Stimulated activated CD8-positive, alpha-beta memory T cell treated with anti-CD3 and anti-CD28 coated beads, Interleukin-4, amount 100 ng/mL, for 24 hours (primary cell): ENCODE measurements around the gene TSEN2.
A peak's percentile ranks its signal among the peaks of the same experiment; 100 is the strongest.
"Not testable (repeated sequence)": the region's sequence is repeated elsewhere in the genome, so short reads cannot be mapped to it uniquely, and the experiment has no call there.

Experiments used
- DNase-seq: peaks from one replicate; pipeline ENCODE4 v3.0.0-alpha.2; 2020; ENCODE audit warnings: low read depth

TSEN2 gene

DNA sequence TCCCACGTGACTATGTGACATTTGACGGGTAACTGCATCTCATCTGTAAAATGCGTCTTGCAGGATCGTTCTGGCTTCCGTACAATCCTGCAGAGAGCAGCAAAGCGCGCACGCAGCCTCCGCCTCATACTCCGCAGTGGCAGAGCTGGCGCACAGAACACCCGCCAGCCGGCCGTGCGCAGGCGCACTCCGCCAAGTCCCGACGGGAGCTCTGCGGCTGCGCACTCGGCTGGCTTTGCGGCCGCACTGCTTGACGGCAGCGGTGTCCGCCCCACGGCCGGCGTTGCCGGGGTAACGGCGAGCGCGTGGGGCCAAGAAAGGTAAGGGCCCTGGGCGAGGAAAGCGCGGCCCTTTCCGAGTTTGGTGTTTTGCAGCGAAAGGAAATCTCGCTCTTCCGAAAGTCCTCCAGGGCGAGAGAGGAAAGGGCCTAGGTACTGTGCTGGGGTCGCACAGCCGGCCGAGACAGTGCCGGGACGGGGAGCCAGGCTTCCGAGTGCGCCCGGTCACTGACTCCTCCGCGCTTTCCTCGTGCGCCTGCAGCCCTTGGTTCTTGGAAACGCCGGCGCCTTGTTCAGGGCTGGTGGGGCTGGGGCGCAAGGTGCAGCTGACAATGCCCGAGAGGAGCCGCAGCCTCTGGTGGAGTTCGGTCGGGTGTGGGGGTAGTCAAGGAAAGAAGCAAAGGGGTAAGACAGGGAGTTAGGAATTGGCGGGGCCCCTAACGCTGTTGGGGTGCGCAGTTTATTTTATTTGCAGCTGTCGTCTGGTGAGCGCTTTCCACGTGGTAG, at the start of gene TSEN2:
Gene TSEN2 (plus strand): TSS at position 283 of the 785 bp plus-strand sequence. CDS start 5,321 bp downstream, outside the sequence.
- peak; percentile 94 for DNase-seq

DNA sequence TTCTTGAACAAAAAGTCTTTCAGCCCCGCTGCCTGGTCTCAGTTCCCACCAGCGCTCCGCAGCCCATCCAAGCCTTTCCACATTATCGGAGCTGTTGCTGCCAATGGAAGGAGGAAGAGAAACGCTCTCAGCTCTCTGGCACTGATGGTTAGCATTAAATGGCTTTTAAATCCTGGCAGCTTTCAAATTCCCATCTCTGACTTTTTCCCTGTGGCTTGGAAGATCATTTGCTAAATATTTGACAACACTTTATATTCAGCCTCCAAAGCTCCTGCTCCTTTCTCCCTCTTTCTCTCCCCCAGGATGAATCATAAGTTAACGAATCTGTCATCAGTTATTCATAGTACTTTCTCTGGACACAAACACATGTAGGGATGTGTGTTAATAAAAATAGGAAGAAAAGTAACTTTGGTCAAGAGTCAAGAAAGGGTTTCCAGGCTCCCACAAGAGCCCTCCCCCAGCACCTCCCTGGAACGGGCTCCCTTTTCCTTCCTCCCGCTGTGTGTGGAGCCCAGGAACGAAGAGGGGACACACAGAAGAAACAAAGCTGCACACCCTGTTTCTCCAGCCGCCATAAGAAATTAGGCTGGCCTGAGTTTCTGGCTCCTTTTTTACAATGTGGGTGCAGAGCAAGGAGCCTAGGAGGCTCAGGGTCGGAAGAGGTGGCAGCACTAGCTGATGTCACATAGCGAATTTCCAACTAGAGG, 47.6 kb upstream of the TSEN2 start:
- no peak for DNase-seq

- no peak for DNase-seq
These were observed 47.1 kb upstream of the TSEN2 start for GRCh38 chr3:12437221-12437605.

DNA sequence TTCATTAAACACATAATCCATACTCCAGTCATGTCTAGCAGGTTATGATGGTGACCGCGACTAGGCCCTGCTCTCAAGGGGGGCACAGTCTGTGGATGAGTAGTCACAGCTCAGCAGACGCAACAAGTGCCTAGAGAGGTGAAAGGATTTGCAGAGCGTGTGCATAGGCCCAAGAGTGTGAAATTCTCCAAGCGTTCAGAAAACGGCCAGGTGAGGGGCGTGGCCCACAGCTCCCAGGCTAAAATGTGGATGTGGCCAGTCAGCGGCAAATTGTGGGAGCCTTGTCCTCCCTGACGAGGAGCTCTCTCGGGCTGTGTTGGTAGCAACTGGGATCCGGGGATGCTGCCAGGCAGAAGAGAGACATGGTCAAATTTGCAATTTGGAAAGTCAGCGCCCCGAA, 46.4 kb upstream of the TSEN2 start:
- DNase-seq = no peak

DNA sequence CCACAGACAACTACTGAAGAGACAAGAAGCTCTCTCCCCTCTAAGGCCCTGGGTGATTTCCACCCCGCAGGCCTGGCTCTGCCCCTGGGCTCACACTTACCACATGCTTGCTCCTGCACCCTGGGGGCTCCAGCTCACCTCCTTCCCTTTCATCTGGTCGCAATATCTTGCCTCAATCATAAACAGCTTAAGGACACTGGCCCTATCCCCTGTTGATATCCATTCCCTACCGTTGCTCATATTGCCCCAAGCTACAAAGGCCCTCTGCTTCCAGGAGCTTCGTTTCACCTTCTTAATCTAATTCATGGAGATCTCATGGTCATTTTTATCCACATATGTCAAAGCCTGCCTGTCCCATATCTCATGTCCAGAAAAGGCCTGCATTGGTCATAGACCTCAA, 46.0 kb upstream of the TSEN2 start:
- DNase-seq = no peak

DNA sequence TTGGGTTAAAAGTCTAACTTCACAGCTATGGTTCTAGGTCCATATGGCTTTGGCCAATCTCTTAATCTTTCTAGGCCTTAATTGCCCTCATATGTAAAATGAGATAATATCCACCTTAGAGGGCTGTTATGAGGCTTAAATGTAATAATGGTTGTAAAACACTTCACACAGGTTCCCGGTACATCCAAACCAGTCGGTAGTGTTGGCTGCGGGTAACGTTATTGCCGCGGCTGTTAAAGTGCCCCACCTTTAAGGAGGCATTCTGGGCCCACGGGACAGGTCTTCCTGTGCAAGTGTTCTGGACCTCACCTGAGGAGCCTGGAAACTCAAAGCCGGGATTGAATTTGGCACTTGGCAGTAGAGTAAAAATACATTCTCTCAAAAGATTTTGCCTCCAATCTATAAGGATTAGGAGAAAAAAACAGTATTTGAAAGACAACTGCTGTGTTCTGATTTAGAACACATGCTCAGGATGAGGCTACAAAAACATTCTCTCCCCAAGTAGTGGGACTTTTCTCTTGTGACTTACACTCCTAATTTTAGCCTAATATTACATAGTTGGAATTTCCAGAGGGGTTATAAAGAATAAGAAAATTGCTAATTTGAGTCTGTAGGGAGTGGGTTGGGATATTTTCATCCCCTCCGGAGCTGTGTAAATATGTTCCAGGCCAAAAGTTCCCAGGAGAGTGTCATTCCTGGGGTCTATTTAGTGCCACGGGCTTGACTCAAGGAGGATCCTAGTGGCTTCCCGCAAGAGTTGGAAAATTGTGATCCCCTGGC, 44.9 kb upstream of the TSEN2 start:
- no peak for DNase-seq

DNA sequence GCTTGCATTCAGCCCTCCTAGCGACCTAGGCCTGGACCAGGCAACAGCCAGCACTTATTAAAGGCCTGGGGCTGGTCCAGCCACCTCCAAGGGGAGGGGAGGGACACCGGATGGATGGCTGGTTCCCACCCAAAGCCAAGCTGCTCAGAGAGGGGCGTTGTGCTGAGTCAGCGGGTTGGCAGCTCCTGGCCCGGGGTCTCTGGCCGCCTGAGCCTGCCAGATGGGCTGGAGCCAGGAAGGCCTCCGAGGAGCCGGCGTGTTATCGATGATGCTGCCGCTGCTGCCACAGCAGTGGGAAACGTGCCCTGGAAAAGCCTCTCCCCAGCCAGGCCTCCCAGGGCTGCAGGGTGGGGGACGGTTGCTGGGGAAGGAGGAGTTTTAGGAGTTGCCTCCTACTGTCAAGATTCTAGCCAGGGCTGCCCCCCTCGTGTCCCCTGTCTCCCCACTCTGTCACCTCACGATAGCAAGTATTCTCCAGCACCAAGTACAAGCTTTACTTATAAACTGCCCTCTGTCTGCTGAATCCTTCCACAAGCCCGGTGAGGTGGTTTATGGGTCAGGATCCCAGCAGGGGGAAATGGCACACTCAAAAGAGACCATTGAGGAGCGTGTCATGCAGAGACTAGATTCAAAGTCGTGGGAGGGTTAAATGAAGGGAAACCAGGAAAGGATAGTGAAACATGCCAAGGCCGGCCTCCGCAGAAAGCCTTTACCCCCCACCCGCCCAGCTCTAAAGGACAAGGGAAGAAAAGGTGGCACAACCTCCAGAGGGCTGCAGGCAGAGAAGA, 43.2 kb upstream of the TSEN2 start:
- no peak for DNase-seq

DNA sequence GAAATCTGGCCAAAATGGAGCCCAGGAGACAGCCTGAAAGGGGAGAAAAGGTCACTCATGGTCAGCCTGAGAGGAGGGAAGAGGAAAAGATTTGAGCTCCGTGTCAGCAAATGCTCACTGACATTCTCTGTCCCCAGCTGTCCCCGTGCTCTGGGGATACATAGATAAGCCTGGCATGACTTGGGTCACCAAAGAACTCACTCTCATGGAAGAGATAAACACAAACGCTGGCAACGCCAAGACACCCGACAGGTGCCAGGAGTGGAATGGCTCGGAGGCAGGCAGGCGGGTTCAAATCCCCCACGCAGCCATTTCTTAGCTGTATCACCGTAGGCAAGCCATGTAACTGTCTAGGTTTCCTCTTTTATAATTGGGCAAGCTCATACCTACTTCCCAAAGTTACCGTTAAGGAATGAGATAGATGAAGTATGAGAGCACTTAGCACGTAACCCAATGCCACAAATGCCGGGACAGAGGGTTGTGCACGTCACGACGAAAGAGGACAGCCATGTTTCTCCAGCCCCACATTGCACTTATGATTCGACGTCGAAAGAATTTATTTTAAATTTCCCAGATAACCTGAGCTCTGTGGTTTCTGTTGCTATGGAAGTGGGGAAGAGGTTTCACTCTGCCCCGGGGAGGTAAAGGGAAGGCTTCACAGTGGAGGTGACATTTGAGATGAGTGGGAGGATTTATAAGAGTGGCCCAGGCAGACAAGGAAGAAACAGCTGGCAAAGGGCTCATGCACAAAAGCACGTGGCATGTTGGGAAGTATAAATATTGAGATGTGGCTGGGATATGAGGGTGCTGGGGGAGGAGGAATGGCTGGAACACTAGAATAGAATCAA, 41.4 kb upstream of the TSEN2 start:
- DNase-seq = no peak

DNA sequence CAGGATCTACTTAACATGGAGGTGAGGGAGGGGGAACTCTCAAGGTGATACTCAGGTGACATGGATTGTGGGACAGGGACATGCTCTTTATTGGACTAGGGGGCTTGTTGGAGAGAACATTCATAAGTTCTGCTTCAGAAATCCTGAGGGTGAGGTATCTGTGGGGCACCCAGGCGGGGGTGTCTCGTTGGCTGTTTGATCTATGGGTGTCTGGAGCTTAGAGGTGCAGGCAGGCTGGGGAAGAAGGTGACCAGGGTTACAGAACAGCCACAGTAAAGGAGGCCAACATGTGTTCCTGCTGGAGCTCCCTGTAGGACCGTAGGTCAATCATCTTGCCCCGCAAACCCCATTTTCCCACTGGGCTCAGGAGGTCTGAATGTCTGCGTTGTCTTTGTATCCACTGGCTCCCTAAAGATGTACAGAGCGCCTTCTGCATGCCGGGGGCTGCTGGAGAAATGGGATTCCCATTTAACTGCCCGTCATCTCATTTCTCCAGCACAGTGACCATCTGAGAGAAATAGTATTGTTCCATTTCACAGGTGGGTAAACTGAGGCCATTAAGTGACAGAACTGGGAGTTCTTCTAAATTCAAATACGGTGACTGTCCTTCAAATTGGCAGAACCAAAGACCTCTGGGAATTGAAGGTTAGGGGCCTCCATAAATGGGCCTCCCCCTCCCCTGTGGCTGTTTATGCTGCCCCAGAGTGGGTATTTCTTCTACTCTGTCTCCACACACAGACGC, 40.3 kb upstream of the TSEN2 start:
- DNase-seq = no peak

DNA sequence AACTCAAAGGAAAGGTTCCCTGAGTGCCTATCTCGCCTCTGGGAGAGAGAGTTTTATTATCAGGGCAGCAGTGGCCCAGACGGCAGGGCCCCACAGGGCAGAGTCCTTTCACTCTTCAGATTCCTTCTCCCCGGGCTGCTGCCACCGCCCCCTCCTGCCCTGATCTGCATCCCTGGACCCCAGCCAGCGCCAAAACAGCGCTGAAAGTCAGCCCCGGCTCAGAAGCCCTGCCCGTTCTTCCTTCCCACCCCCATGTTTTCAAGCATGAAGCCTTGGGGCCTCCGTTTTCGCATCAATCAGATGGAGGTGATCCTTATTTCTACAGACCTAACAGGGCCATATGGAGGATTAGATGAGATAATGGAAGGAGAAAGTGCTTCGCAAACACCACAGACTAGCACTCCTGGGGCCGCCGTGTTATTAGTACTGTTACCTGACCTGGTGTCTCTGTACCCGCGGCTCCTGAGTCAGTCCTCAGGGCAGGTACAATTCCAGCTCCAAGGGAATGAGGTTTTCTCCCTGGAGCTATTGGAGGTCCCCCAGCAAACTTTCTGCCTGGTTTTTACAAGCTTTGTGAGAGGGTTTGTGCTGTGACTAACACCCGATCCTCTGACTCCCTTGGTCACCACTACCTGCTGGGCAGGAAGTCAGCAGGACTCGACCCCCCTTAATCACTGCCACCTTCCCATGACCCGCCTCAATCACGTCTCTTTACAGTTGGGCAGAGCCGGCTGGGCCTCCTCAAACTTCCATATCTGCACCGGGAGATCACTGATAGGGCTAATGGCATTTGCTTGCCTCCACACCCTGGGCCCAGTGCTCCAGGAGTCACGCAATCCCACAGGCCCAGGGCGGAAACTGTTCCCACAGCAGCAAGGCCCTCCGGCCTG, 39.5 kb upstream of the TSEN2 start:
- no peak for DNase-seq

DNA sequence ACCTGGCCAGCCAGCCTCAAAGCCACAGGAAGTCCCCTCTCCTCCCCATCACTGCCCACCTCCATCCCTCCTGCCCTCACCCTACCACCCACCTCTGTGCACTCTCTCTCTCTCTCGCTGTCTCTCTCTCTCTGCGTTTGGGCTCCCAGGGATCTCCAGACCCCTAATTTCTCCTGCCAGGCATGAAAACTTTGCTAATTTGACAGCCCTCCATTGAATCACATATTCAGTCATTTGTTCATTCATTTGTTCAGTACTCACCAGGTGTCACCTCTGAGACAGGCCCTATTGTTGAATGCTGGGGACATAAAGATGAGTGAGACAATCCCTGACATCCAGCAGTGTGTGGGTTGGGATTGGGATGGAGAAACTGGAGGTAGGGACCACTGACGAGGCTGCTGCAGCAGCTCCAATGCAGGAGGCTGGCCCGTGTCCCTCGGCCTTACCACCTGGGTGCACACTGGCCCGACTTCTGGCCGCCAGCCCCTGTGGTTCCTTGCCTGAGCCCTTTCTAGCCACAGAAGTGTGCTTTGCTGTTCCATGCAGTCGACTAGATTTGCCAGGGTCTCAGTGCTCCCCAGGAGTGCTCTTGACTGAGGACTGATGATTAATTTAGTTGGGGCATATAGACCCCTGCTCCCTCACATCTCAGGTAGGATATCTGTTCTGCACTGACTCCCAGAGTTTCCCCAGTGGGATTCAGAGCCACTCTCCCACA, 38.6 kb upstream of the TSEN2 start:
- no peak for DNase-seq

- DNase-seq = no peak
These were observed 38.0 kb upstream of the TSEN2 start for GRCh38 chr3:12446298-12446697.

DNA sequence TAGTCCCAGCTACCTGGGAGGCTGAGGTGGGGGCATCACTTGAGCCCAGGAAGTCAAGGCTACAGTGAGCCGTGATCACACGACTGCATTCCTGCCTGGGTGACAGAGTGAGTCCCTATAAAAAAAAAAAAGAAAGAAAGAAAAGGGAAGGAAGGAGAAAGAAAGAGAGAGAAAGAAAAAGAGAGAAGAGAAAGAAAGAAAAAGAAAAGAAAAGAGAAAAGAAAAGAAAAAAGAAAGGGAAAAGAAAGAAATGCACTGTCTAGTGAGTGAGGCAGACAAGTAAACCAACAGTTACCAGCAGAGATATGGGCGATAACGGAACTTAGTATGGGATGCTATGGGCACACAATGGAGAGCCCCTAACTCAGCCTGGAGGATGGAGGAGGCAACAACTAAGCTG, 37.2 kb upstream of the TSEN2 start:
- DNase-seq = no peak

- not testable (repeated sequence) for DNase-seq
These were observed 35.7 kb upstream of the TSEN2 start for GRCh38 chr3:12448404-12449202.

GRCh38 chr3:12449889-12450682, 34.2 kb upstream of the TSEN2 start:
- DNase-seq = no peak

DNA sequence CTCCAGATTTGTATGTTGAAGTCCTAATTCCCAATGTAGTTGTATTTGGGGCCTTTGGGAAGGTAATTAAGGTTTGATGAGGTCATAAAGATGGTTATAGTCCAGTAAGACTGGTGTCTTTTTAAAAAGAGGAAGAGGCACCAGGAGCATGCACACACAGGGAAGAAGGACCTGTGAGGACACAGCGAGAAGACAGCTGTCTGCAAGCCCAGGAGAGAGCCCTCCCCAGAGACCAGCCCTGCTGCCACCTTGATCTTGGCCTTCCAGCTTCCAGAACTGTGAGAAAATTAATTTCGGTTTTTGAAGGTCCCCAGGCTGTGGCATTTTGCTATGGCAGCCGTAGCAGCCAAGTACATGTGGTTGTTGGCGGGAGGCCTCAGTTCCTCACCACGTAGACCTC, 32.8 kb upstream of the TSEN2 start:
- no peak for DNase-seq

- DNase-seq = no peak
These were observed 32.3 kb upstream of the TSEN2 start for GRCh38 chr3:12451960-12452359.
